Measurements from ENCODE around the gene FRRS1. TPM values are rescaled to one million over a fixed set of nuclear protein-coding genes. Genes with fewer than 3 reads are reported as not detected.

Gene FRRS1
- total RNA-seq, 1 experiment from 2014 or later, result 12.1 TPM

DNA sequence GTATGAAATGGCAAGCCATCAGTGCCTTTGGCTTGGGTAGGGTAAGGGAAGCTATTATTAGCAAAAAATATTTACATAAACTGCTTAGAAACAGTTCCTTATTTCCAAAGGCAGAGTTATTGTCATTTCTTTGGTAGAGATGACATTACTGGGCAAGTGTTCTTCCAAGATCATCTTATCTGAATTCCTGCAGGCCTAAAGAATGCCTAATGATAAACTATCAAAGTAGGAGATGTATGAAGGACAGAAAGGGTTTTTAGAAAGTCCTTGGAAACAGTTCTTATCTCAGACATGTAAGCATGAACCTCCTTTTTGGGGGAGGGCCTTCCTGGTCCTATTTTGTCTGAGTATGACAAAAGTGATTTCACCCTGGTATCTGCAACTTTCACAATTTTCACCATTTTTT lies 5.1 kb upstream of the FRRS1 start:
- Histone ChIP-seq H3K9me3 (ENCODE audit: low read depth, low read length, poor library complexity, severe bottlenecking) (no peaks in the 10 kb centered on the region), H3K27ac (ENCODE audit: low read depth, low read length, poor library complexity, severe bottlenecking) (no peak overlapping the region), H3K4me3 (ENCODE audit: low read depth, low read length, poor library complexity, severe bottlenecking) (no peak overlapping the region), H3K4me1 (ENCODE audit: insufficient read depth, low read length, poor library complexity, severe bottlenecking) (peaks cover 7% of the 10 kb centered on the region), H3K27me3 (replicated peaks; ENCODE audit: insufficient read depth, low read depth, low read length, poor library complexity) (no peaks in the 10 kb centered on the region), H3K36me3 (ENCODE audit: insufficient read depth, low read length, poor library complexity, severe bottlenecking) (no peaks in the 10 kb centered on the region)
- BruUV-seq (replicated peaks), result no TSS peak
- DNase-seq (ENCODE audit: low spot score), result no peak
- intact Hi-C loops (cut with micrococcal nuclease; ENCODE audit: unreplicated experiment), result no loop called here
- TF ChIP-seq, protein P1, sequence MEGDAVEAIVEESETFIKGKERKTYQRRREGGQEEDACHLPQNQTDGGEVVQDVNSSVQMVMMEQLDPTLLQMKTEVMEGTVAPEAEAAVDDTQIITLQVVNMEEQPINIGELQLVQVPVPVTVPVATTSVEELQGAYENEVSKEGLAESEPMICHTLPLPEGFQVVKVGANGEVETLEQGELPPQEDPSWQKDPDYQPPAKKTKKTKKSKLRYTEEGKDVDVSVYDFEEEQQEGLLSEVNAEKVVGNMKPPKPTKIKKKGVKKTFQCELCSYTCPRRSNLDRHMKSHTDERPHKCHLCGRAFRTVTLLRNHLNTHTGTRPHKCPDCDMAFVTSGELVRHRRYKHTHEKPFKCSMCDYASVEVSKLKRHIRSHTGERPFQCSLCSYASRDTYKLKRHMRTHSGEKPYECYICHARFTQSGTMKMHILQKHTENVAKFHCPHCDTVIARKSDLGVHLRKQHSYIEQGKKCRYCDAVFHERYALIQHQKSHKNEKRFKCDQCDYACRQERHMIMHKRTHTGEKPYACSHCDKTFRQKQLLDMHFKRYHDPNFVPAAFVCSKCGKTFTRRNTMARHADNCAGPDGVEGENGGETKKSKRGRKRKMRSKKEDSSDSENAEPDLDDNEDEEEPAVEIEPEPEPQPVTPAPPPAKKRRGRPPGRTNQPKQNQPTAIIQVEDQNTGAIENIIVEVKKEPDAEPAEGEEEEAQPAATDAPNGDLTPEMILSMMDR (conservative IDR thresholded peaks at IDR 0.05; ENCODE audit: low read depth, low read length), result no peak
- TF ChIP-seq EZH2 (IDR thresholded peaks at IDR 0.05; ENCODE audit: borderline replicate concordance, low read depth, low read length, poor library complexity, severe bottlenecking), result no peak
- POLR2A ChIA-PET (ENCODE audit: low non-redundant PET), result no interaction called here
- CTCF ChIA-PET, result no interaction called here

DNA sequence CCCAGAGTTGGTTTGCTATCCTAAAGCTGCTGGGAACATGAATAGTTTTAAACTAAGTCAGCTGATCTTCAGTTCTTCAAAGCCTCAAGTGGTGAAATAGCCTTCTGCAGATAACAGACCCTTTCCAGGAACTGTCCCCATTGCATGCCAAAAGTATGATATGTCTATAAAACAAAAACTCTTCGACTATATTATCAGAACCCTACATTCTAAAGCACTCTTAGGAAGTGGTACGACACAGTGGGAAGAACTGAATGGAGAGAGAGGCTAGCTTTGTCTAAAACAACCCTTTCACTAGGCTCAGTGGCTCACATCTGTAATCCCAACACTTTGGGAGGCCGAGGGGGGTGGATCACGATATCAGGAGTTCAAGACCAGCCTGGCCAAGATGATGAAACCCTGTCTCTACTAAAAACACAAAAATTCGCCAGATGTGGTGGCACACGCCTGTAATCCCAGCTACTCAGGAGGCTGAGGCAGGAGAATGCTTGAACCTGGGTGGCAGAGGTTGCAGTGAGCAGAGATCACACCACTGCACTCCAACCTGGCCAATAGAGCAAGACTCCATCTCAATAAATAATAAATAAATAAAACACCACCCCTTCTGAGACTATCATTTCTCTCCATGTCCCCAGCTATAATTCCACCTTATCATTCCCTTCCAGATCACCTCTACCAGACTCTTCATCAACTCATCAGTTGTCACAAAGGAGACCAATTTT lies 2.2 kb upstream of the FRRS1 start:
- DNase-seq (ENCODE audit: low spot score), result no peak
- no peaks in the 10 kb centered on the region for H3K27me3 ChIP-seq (replicated peaks; ENCODE audit: insufficient read depth, low read depth, low read length, poor library complexity)
- CTCF ChIA-PET, result no interaction called here
- no peaks in the 10 kb centered on the region for H3K36me3 ChIP-seq (ENCODE audit: insufficient read depth, low read length, poor library complexity, severe bottlenecking)
- no peak for TF ChIP-seq EZH2 (IDR thresholded peaks at IDR 0.05; ENCODE audit: borderline replicate concordance, low read depth, low read length, poor library complexity, severe bottlenecking)
- TF ChIP-seq, protein P1 (conservative IDR thresholded peaks at IDR 0.05; ENCODE audit: low read depth, low read length), result no peak
- POLR2A ChIA-PET (ENCODE audit: low non-redundant PET), result no interaction called here
- intact Hi-C loops (cut with micrococcal nuclease; ENCODE audit: unreplicated experiment), result no loop called here
- no peak overlapping the region for H3K4me3 ChIP-seq (ENCODE audit: low read depth, low read length, poor library complexity, severe bottlenecking)
- BruUV-seq (replicated peaks), result no TSS peak
- H3K4me1 ChIP-seq (ENCODE audit: insufficient read depth, low read length, poor library complexity, severe bottlenecking), result peaks cover 7% of the 10 kb centered on the region
- no peak overlapping the region for H3K27ac ChIP-seq (ENCODE audit: low read depth, low read length, poor library complexity, severe bottlenecking)
- no peaks in the 10 kb centered on the region for H3K9me3 ChIP-seq (ENCODE audit: low read depth, low read length, poor library complexity, severe bottlenecking)

DNA sequence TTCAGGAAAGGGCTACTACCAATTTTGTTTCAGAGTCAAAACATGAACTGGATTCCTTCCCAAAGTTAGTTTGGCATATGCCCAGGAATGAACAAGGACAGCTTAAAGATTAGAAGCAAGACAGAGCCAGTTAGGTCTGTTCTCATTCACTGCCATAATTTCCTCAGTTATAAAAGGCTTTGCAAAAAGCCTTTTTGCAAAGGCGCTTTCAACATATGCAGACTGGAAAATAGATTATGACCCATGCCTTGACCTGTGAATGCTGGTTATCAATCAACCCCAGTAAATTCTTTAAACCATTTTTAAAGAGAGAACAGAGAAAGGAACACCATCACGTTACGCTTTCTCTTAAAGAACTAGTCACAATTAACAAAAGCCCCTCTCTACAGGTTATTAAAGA lies 1.7 kb upstream of the FRRS1 start:
- ChIA-PET POLR2A (ENCODE audit: low non-redundant PET) (no interaction called here), CTCF (no interaction called here)
- Histone ChIP-seq H3K4me3 (ENCODE audit: low read depth, low read length, poor library complexity, severe bottlenecking) (no peak overlapping the region), H3K36me3 (ENCODE audit: insufficient read depth, low read length, poor library complexity, severe bottlenecking) (no peaks in the 10 kb centered on the region), H3K27me3 (replicated peaks; ENCODE audit: insufficient read depth, low read depth, low read length, poor library complexity) (no peaks in the 10 kb centered on the region), H3K27ac (ENCODE audit: low read depth, low read length, poor library complexity, severe bottlenecking) (no peak overlapping the region), H3K9me3 (ENCODE audit: low read depth, low read length, poor library complexity, severe bottlenecking) (no peaks in the 10 kb centered on the region), H3K4me1 (ENCODE audit: insufficient read depth, low read length, poor library complexity, severe bottlenecking) (peaks cover 7% of the 10 kb centered on the region)
- no peak for DNase-seq (ENCODE audit: low spot score)
- TF ChIP-seq, protein P1 (conservative IDR thresholded peaks at IDR 0.05; ENCODE audit: low read depth, low read length), result no peak
- TF ChIP-seq EZH2 (IDR thresholded peaks at IDR 0.05; ENCODE audit: borderline replicate concordance, low read depth, low read length, poor library complexity, severe bottlenecking), result no peak
- intact Hi-C loops (cut with micrococcal nuclease; ENCODE audit: unreplicated experiment), result no loop called here
- BruUV-seq (replicated peaks), result no TSS peak

Measured in A673 (cell line).